ENCODE data around the gene SZRD1. TPM values are rescaled to one million over a fixed set of nuclear protein-coding genes. Genes with fewer than 3 reads are reported as not detected.
A peak's percentile ranks its signal among the peaks of the same experiment; 100 is the strongest.

Gene SZRD1
- total and polyA plus RNA-seq, 2 donors (not counting 3 experiments of a cell fraction or from before 2014, with no cell fraction given) = 162 to 164 TPM

DNA sequence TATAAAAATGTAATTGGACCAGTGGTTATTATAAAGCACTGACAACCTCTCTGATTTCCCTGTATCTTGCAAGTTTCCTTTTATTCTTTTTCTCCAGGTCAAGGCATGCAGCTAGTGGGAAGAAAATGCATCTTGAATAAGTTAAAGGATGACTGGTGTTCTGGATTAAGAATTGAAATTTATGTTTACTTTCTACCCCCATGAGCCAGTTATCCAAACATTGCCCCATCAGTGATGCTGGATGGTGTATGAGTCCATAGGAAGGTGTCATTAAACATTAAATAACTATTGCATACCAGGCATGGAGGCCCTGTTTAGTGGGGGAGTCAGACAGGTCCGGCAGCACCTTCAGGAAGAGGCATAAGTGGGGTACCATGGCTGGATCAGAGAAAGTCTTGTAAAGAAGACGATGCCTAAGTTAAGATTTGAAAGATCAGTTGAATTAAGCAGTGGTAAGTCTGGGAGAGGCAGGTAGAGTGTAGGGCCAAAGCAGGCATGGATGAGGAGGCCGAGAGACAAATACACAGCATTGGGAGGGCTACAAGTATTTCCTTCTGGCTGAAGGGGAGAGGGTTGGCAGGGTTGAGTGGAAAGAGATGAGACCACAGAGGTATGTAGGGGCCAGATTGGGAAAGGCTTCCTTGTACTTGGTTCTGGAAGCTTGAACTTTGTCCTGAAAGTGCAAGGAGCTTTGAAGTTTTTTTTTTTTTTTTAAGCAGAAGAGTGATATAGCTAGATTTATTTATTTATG, 5.7 kb downstream of the SZRD1 start:
- ChIA-PET POLR2A (interaction anchor here (0.7 kb wide), 1 partner anchor 27 kb away, joined by 9 read pairs; no protein-coding TSS in a partner anchor), CTCF (interaction anchor here (0.7 to 4.9 kb wide), 3 partner anchors 10 to 68 kb away, joined by 3 to 18 read pairs (median 12); partner anchors contain the start of gene NECAP2)
- TF ChIP-seq GATA2 (IDR thresholded peaks at IDR 0.05; ENCODE audit: insufficient read depth, insufficient read length, low read depth, low read length) (no peak), POLR2A (IDR thresholded peaks at IDR 0.05; ENCODE audit: low read depth, low read length) (no peak), FOS (IDR thresholded peaks at IDR 0.05; ENCODE audit: borderline replicate concordance, insufficient read depth, low read length) (no peak), MYC (IDR thresholded peaks at IDR 0.05; ENCODE audit: low read depth, low read length) (no peak), POLR2AphosphoS5 (IDR thresholded peaks at IDR 0.05; ENCODE audit: insufficient read depth, low read depth, low read length) (no peak), EZH2 (IDR thresholded peaks at IDR 0.05; ENCODE audit: borderline replicate concordance, low read depth, low read length, severe bottlenecking) (no peak), JUN (IDR thresholded peaks at IDR 0.05; ENCODE audit: borderline replicate concordance, insufficient read depth, insufficient read length, low read depth) (no peak)
- TF ChIP-seq, protein P1, sequence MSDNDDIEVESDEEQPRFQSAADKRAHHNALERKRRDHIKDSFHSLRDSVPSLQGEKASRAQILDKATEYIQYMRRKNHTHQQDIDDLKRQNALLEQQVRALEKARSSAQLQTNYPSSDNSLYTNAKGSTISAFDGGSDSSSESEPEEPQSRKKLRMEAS (IDR thresholded peaks at IDR 0.05; ENCODE audit: insufficient read depth, insufficient read length) = no peak
- TF ChIP-seq, protein P2, sequence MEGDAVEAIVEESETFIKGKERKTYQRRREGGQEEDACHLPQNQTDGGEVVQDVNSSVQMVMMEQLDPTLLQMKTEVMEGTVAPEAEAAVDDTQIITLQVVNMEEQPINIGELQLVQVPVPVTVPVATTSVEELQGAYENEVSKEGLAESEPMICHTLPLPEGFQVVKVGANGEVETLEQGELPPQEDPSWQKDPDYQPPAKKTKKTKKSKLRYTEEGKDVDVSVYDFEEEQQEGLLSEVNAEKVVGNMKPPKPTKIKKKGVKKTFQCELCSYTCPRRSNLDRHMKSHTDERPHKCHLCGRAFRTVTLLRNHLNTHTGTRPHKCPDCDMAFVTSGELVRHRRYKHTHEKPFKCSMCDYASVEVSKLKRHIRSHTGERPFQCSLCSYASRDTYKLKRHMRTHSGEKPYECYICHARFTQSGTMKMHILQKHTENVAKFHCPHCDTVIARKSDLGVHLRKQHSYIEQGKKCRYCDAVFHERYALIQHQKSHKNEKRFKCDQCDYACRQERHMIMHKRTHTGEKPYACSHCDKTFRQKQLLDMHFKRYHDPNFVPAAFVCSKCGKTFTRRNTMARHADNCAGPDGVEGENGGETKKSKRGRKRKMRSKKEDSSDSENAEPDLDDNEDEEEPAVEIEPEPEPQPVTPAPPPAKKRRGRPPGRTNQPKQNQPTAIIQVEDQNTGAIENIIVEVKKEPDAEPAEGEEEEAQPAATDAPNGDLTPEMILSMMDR (IDR thresholded peaks at IDR 0.05; ENCODE audit: extremely low read depth in 1 of 2, insufficient read depth in 1 of 2, low read depth in 1 of 2, low read length in 2 of 2) = no peak
- Histone ChIP-seq H3K27ac (ENCODE audit: insufficient read depth, low read depth, low read length) (peak overlapping the region; percentile 72), H3K4me3 (replicated peaks in 1 of 3; ENCODE audit: insufficient read depth in 1 of 3, low read depth in 1 of 3, low read length in 3 of 3) (no peak overlapping the region), H3K4me2 (ENCODE audit: insufficient read depth, low read length) (peak overlapping the region; percentile 26), H3K4me1 (ENCODE audit: control insufficient read depth, extremely low read depth, insufficient read depth, low read length) (peaks cover 72% of the 10 kb centered on the region), H3K9me3 (replicated peaks; ENCODE audit: control insufficient read depth, insufficient read depth, low read length) (no peaks in the 10 kb centered on the region), H4K20me1 (replicated peaks; ENCODE audit: control insufficient read depth, extremely low read depth, insufficient read depth, low read length) (no peaks in the 10 kb centered on the region), H2AFZ (ENCODE audit: low read depth, low read length) (no peak overlapping the region), H3K79me2 (ENCODE audit: control insufficient read depth, insufficient read depth, low read length) (peaks cover 93% of the 10 kb centered on the region), H3K9ac (replicated peaks; ENCODE audit: extremely low read depth, insufficient read depth, low read length) (no peak overlapping the region), H3K27me3 (ENCODE audit: control insufficient read depth in 2 of 2, insufficient read depth in 2 of 2, low read length in 2 of 2) (no peaks in the 10 kb centered on the region), H3K36me3 (ENCODE audit: control insufficient read depth in 2 of 2, extremely low read depth in 1 of 2, insufficient read depth in 2 of 2, low read length in 2 of 2) (no peaks in the 10 kb centered on the region), H3K9me1 (replicated peaks; ENCODE audit: control insufficient read depth, extremely low read depth, insufficient read depth, low read length) (no peaks in the 10 kb centered on the region)
- dilution Hi-C loops (cut with MboI; ENCODE audit: extremely low pct_ligation_motif_present, low sequenced_read_pairs) = no loop called here
- FAIRE-seq (no peak), DNase-seq (ENCODE audit: low read depth, low spot score) (no peak)
- intact Hi-C loops (cut with micrococcal nuclease) = loop anchor here (5.0 kb wide), 2 partner anchors 125 to 140 kb away; partner anchors contain the start of gene RNU1-1
- BruUV-seq (replicated peaks) = no TSS peak

Data from endothelial cell of umbilical vein (primary cell).